Activated CD4-positive, CD25-positive, alpha-beta regulatory T cell treated with anti-CD3 and anti-CD28 coated beads, Interleukin-2, amount 50 U/mL, for 72 hours (primary cell): ENCODE data around the gene MLLT10.
"Not testable (repeated sequence)": the region's sequence is repeated elsewhere in the genome, so short reads cannot be mapped to it uniquely, and the experiment has no call there.

Experiments used
- DNase-seq: peaks from one replicate; pipeline ENCODE4 v3.0.0; 2021

MLLT10 gene

GRCh38 chr10:21529032-21529910, 4.8 kb upstream of the MLLT10 start:
- DNase-seq, result no peak

DNA sequence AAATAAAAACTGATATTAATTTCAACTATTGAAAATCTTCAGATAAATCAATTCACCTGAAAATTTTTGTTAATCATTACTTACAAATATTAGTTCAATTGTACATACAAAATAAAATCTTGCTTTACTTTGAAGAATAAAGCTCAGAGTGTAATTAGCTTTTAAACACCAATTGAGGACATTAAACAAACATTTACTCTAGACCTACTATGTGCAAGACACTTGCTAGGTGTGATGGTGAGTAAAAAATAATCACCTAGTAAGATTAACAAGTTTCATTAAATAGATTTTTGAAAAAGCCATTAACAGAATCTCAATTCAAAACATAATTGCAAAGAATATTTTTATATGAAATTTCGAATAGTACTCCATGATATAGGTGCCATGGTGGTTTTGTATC, 3.9 kb upstream of the MLLT10 start:
- DNase-seq, result no peak

GRCh38 chr10:21530641-21531040, 3.4 kb upstream of the MLLT10 start:
- no peak for DNase-seq

DNA sequence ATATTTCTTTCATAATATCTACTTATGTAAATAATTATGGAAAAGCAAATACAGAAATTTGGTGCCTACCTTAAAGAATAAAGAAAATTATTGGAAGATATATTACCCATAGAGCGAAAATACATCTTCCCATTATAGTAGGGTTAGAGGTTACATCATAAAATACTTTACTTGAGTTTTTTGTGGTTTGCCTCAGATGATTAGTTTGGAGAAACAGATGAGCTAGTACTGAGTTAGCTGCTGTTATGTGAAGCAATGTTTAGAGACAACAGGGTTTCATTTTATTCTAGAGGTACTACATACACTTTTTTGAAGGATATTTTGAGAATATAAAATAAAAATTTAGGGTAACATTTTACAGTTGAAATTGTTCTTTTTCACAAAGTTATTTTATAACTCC, 2.9 kb upstream of the MLLT10 start:
- DNase-seq, result no peak

DNA sequence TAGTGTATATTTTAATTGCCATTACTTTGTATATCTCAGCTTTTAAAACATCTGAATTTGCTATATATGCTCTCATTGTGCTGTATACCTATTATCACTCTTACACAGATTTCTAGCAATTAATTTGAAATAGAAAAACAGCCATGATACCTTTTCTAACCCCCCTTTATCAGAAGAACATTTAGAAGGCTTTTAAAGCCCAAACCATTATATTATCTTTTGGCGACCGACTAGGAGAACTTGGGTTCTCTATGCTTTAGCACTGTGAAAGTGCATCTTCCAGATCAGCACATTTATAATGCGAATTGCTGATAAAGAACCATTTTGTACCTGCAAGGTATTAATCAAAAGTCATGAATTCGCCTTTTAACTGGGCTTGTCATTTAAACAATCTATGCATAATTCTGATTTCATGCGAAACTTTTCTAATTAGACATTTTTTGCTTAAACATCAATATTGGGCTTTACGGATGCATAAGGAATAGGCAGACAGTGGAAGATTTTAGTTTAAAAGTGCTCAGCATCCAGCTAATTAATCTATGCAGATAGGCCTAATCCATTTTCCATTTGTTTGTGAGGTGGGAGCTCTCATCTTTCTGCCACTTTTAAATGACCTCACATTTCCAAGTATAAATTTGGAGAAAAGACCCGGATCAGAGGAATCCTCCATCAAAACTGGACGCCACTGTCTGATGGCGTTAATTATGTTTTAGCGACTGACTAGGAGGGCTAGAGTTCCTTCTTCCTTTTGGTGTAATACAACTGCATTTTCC, 1.2 kb upstream of the MLLT10 start:
- no peak for DNase-seq

GRCh38 chr10:21534280-21534586, 201 bp downstream of the MLLT10 start:
- DNase-seq, result no peak

DNA sequence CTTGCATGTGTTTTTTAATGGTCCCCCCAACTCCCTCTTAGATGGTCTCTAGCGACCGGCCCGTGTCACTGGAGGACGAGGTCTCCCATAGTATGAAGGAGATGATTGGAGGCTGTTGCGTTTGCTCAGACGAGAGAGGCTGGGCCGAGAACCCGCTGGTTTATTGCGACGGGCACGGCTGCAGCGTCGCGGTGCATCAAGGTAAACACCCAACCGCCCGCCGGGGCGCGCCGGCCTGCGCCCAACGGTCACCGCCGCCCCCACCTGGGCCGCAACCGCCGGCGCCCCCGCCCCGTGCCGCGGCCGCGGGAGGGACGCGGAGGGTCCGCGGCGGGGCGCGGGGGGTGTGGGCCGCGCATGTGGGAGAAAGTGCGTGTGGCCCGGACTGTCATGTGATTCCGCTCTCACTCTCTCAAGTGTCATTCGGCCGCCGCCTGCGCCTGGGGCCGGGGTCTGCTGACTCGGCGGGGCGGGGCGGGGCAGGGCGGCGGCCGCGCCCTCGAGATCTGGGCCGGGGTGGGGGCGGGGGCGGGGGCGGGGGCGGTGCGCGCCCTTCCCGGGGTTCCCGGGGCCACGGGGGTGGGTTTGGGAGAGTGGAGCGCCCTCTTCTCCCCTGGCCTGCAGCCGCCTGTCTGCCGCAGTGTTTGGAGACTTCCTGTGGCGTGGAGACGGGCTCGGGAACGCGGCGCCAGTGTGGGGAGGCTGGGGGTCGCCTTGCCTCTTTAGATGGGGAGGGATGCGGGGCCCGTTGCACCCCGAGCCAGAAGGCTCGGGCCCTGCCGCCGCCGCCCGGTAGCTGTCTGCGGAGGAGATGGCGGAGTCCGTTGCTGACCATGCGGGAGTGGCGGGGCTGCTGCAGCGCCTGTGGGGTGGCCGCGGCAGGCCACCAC, 817 bp downstream of the MLLT10 start:
- DNase-seq, result peak; percentile 60

GRCh38 chr10:21535494-21535965, 1.5 kb downstream of the MLLT10 start:
- no peak for DNase-seq

DNA sequence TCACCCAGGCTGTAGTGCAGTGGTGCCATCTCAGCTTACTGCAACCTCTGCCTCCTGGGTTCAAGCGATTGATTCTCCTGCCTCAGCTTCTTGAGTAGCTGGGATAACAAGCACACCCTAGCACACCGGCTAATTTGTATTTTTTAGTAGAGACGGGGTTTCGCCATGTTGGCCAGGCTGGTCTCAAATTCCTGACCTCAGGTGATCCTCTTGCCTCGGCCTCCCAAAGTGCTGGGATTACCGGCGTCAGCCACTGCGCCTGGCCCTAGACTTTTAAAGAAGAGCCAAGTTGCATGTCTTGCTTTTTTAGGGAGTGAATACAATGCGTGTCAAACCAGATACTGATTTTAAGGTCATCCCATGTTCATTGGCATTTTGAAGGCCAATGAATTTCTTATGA, 1.9 kb downstream of the MLLT10 start:
- DNase-seq, result not testable (repeated sequence)

- no peak for DNase-seq
Measured at GRCh38 chr10:21536874-21537273, 2.8 kb downstream of the MLLT10 start.

DNA sequence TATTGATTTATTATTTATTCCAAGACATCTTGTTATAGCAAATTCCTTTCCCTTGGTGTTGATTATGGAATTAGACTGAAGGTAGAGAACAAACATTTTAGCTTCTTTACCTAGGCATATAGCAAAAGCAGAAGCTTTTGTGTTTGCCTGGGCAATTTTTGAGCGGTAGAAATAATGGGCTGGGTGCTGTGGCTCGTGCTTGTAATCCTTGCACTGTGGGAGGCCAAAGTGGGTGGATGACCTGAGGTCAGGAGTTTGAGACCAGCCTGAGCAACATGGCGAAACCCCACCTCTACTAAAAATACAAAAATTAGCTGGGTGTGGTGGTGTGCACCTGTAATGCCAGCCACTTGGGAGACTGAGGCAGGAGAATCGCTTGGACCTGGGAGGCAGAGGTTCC, 6.7 kb downstream of the MLLT10 start:
- not testable (repeated sequence) for DNase-seq

DNA sequence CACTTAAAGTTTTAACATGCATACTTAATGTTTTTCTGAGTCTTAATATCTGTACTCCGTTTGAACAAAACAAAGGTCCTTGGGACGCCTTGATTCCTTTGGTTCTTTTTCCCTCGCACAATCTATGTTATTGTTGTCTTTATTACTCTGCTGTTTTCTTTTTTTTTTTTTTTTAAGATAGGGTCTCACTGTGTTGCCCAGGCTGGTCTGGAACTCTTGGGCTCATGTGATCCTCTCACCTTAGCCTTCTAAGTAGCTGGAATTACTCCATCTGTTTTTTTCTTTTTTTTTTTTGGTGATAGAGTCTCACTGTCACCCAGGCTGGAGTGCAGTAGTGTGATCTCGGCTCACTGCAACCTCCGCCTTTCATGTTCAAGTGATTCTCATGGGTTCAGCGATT, 13.2 kb downstream of the MLLT10 start:
- no peak for DNase-seq

GRCh38 chr10:21552638-21553037, 18.6 kb downstream of the MLLT10 start:
- no peak for DNase-seq

- DNase-seq, result no peak
Measured at GRCh38 chr10:21556527-21556926, 22.5 kb downstream of the MLLT10 start.

DNA sequence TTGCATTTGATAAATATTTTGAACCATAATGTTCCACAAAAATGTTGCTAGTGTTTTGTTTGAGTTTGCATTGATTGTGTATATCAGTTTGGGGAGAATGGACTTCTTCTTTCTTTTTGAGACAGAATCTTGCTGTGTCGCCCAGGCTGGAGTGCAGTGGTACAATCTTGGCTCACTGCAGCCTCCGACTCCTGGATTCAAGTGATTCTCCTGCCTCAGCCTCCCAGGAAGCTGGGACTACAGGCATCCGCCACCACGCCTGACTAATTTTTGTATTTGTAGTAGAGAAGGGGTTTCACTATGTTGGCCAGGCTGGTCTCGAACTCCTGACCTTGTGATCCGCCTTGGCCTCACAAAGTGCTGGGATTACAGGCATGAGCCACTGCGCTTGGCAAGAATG, 25.0 kb downstream of the MLLT10 start:
- not testable (repeated sequence) for DNase-seq

DNA sequence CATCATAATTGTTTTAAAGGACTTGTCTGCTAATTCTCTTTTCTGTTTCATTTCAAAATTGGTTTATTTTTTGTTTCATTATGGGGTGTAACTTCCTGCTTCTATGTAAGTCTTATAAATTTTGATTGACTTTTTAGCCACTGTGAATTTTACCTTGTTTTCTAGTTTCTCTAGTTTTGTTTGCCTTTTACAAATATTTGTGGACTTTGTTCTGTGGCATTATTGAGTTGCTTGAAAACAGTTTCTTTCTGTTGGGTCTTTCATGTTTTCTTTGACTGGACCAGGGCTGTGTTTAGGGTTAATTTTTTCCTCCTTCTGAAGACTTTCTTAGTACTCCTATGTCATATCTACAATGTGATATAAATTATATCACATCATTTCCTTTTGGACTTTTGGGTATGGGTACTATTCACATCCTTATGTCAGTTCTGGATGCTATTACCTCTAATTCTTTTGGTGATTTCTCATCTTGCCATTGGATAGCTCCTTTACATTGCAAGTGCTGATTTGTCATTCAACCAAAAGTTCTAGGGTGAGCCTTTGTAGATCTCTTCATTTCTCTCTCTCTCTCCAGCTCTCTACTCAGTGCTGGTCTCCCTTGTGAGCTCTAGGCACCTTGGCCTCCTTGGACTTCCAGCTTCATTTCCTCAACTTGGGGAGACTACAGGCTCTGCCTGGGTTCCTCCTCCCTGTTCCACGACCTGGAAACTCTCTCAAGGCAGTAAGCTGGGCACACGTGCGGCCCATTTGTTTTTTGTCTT, 36.9 kb downstream of the MLLT10 start:
- no peak for DNase-seq

- DNase-seq, result no peak
Measured at GRCh38 chr10:21572578-21572977, 38.5 kb downstream of the MLLT10 start.

- not testable (repeated sequence) for DNase-seq
Measured at GRCh38 chr10:21574514-21574913, 40.5 kb downstream of the MLLT10 start.

GRCh38 chr10:21579291-21579690, 45.3 kb downstream of the MLLT10 start:
- DNase-seq, result no peak

GRCh38 chr10:21581421-21581834, 47.4 kb downstream of the MLLT10 start:
- DNase-seq, result not testable (repeated sequence)

DNA sequence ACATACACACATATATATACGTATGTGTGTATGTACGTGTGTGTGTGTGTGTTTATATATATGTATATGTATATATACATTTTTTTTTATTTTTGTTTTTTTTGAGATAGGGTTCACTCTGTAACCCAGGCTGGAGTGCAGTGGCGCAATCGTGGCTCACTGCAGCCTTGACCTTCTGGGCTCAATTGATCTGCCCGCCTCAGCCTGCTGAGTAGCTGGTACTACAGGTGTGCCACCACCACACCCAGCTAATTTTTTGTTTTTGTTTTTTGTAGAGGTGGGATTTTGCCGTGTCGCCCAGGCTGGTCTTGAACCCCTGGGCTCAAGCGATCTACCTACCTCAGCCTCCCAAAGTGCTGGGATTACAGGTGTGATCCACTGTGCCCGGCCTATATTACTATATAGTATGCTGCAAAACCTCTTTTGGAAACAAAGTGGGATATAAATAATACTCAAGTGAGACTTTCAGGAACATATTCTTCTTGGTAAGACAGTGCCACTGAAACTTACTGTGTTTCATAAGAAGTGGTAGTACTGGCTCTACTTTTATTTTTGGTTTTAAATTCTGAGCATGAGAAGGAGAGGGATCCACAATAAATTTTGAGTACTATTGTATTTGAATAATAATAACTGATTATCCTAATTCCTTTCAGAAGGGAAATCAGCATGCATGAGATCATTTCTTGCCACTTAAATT, 51.0 kb downstream of the MLLT10 start:
- no peak for DNase-seq

DNA sequence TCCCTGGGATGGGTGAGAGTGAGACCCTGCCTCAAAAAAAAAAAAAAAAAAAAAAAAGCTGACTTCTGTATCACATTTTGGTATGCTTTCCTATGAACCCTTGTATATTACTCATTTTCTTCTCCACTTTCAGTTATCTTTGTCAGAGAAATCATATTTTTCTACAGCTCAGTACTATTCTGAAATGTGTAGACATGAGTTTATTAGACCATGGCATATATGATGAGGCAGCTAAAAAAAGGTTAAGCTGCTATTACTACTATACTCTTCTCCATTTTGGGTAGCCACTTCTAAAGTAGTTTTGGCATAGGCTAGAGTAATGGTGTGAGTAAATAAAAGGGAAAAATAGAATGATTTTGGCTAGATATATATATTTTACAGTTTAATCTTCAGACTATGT, 53.4 kb downstream of the MLLT10 start:
- DNase-seq, result no peak
